ENCODE measurements around the gene PPP1R3G.

DNA sequence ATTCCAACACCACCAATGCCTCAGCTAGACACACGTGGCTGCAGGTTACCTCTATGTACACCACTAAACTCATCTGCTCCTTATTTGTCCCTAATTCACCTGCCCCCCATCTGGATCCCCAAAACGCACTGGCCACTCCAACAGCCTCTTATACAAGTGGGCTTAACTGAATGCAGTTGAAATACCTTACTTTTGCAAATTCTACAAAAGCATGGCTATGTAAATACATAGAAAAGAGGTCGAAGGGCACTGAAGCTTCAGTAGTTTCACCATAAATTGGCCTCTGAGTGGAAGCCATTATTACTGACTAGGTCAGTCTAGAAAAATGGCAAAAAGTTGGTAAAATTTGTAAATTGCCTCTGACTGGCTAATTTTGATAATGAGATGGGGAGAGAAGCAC, 11.1 kb upstream of the PPP1R3G start:
- TF ChIP-seq CTCF (IDR thresholded peaks at IDR 0.05; ENCODE audit: low read length) (no peak), EZH2 (IDR thresholded peaks at IDR 0.05; ENCODE audit: borderline replicate concordance, low read length) (no peak)

Data from OCI-LY1 (cell line).